Measurements from ENCODE around the gene WWOX.
A peak's percentile ranks its signal among the peaks of the same experiment; 100 is the strongest.
"Not testable (repeated sequence)": the region's sequence is repeated elsewhere in the genome, so short reads cannot be mapped to it uniquely, and the experiment has no call there.

Gene WWOX

DNA sequence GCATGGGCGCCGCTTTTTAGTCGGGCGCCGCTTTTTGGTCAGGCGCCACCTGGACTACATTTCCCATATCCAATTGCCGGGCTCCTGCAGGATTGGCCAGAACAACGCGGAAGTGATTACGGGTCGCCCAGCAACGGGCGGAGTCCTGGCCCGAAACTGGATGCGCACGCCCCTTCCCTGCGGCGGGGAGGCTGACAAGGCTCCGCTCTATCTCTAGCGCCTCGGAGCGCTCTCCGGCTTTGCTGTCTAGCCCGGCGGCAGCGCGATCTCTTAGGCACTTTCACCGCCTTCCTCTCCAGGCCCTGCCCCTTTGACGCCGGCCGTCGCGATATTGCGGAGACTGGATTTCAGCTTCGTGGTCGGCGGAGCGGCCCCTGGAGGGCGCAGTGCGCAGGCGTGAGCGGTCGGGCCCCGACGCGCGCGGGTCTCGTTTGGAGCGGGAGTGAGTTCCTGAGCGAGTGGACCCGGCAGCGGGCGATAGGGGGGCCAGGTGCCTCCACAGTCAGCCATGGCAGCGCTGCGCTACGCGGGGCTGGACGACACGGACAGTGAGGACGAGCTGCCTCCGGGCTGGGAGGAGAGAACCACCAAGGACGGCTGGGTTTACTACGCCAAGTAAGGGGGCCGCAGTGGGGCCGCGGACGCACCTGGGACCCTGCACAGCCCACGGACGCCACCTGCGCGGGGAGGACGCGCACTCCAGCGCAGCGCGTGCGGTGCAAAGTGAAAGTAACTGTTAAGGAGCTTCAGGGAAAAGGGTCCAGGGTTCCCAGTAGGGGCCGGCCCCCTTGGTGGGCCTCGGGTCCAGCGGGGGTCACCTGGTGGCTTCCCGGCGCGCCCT, at the start of gene WWOX:
Gene WWOX, plus strand, starts transcription at position 384 of the 841 bp plus-strand sequence.
- Histone ChIP-seq H3K4me3 (ENCODE audit: low read length) (peak within 1 kb of the TSS; percentile 88), H3K9me3 (replicated peaks; ENCODE audit: insufficient read depth, low read length) (no peaks in the 10 kb centered on the region), H3K27ac (ENCODE audit: low read length) (peak within 1 kb of the TSS; percentile 76; the same call in 1 of the 2 replicates), H2AFZ (ENCODE audit: low read length) (peak within 1 kb of the TSS; percentile 96), H3K4me1 (ENCODE audit: low read length) (no peaks in the 10 kb centered on the region), H3K27me3 (replicated peaks; ENCODE audit: insufficient read depth, low read length) (no peaks in the 10 kb centered on the region), H3K9ac (ENCODE audit: low read length) (peak within 1 kb of the TSS; percentile 83), H4K20me1 (ENCODE audit: insufficient read depth, low read length) (no peaks in the 10 kb centered on the region), H3K4me2 (ENCODE audit: low read depth, low read length) (peak within 1 kb of the TSS; percentile 79), H3K36me3 (replicated peaks; ENCODE audit: insufficient read depth, low read length) (no peaks in the 10 kb centered on the region), H3F3A (ENCODE audit: insufficient read depth, low read length) (no peaks in the 10 kb centered on the region), H3K79me2 (ENCODE audit: low read length) (no peaks in the 10 kb centered on the region), H3K9me2 (replicated peaks; ENCODE audit: insufficient read depth, low read length) (no peaks in the 10 kb centered on the region)
- no peak for TF ChIP-seq EZH2phosphoT487 (IDR thresholded peaks at IDR 0.05; ENCODE audit: low read length)
- no peak for TF ChIP-seq EZH2 (optimal IDR thresholded peaks at IDR 0.05; ENCODE audit: low read depth, low read length)
- TF ChIP-seq, protein P1, sequence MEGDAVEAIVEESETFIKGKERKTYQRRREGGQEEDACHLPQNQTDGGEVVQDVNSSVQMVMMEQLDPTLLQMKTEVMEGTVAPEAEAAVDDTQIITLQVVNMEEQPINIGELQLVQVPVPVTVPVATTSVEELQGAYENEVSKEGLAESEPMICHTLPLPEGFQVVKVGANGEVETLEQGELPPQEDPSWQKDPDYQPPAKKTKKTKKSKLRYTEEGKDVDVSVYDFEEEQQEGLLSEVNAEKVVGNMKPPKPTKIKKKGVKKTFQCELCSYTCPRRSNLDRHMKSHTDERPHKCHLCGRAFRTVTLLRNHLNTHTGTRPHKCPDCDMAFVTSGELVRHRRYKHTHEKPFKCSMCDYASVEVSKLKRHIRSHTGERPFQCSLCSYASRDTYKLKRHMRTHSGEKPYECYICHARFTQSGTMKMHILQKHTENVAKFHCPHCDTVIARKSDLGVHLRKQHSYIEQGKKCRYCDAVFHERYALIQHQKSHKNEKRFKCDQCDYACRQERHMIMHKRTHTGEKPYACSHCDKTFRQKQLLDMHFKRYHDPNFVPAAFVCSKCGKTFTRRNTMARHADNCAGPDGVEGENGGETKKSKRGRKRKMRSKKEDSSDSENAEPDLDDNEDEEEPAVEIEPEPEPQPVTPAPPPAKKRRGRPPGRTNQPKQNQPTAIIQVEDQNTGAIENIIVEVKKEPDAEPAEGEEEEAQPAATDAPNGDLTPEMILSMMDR (IDR thresholded peaks at IDR 0.05; ENCODE audit: low read length), result no peak
- peak; percentile 93 for DNase-seq

DNA sequence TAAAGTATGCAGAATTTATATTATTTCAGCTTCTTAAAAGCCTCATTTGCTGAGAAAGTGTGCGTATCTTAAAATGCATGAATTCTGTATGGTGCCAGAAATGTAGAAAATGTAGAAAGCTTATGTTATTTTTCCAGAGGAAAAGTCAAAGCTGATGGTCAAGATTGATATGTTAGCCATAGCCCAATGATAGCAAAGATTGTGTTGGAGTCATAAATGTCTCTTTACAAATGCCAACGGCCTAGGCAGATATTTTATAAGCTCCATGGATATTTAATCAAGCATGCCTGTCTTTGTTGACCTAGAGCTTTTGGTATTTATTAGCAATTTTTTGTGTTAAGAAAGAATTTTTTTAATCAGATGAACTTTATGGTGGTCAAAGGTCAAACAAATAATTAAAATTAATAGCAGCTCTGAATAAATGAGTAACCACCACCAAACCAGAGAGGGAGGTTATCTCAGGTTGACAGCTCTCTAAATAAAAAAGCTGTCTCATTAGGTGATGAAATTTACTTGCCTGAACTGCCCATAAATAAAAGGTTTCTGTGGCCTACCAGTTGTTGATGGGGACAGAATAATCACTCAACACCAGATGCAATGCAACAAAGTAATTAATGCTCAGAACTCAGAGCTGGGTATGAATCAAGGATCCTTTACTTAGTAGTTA, 48.6 kb upstream of the WWOX start:
- Histone ChIP-seq H3K79me2 (ENCODE audit: low read length) (no peaks in the 10 kb centered on the region), H3K4me1 (ENCODE audit: low read length) (no peaks in the 10 kb centered on the region), H4K20me1 (ENCODE audit: insufficient read depth, low read length) (no peaks in the 10 kb centered on the region), H3K9me2 (replicated peaks; ENCODE audit: insufficient read depth, low read length) (no peaks in the 10 kb centered on the region), H3K4me2 (ENCODE audit: low read depth, low read length) (no peak overlapping the region), H3K27me3 (replicated peaks; ENCODE audit: insufficient read depth, low read length) (no peaks in the 10 kb centered on the region), H3K4me3 (ENCODE audit: low read length) (no peak overlapping the region), H3K36me3 (replicated peaks; ENCODE audit: insufficient read depth, low read length) (no peaks in the 10 kb centered on the region), H3K27ac (ENCODE audit: low read length) (no peak overlapping the region), H3F3A (ENCODE audit: insufficient read depth, low read length) (no peaks in the 10 kb centered on the region), H2AFZ (ENCODE audit: low read length) (no peak overlapping the region), H3K9ac (ENCODE audit: low read length) (no peak overlapping the region), H3K9me3 (replicated peaks; ENCODE audit: insufficient read depth, low read length) (no peaks in the 10 kb centered on the region)
- TF ChIP-seq EZH2 (optimal IDR thresholded peaks at IDR 0.05; ENCODE audit: low read depth, low read length) (no peak), EZH2phosphoT487 (IDR thresholded peaks at IDR 0.05; ENCODE audit: low read length) (no peak)
- TF ChIP-seq, protein P1 (IDR thresholded peaks at IDR 0.05; ENCODE audit: low read length), result no peak
- no peak for DNase-seq

DNA sequence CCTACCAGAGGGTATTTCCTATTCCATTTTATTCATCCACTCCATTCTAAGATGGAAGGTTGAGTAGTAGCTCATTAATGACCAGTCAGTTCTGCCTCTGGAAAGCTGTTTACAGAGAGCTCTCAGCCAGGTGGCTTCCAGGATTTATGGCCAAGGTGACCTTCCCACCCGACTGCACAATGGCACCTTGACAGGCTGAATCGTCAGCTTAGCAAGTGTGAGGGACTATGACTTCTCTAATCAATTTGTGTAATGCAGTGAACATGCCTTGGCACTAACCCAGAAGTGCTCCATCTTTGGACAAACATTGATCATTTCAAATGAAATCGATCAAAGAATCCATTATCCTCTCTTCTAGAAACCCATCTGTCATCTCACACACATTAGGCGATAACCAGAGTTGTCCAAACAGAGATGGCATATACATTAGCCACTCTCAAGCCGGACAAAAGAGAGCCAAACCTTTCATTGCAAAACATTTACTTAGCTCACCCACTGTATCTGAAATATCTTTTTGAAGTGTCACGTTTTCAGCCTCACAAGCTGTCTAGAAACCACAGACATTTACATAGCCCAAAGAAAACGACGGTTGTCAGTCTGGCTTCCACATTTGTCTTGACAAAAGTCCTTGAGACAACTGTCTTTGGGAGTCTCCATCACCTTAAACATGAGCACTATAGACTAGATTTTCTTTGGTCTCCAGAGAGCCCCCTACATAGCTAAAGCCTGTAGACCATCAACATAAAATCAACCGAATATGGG, 41.5 kb upstream of the WWOX start:
- no peak overlapping the region for H3K4me3 ChIP-seq (ENCODE audit: low read length)
- H3K4me1 ChIP-seq (ENCODE audit: low read length), result no peaks in the 10 kb centered on the region
- no peaks in the 10 kb centered on the region for H3K79me2 ChIP-seq (ENCODE audit: low read length)
- DNase-seq, result no peak
- no peak overlapping the region for H3K4me2 ChIP-seq (ENCODE audit: low read depth, low read length)
- H4K20me1 ChIP-seq (ENCODE audit: insufficient read depth, low read length), result no peaks in the 10 kb centered on the region
- no peaks in the 10 kb centered on the region for H3K27me3 ChIP-seq (replicated peaks; ENCODE audit: insufficient read depth, low read length)
- no peaks in the 10 kb centered on the region for H3F3A ChIP-seq (ENCODE audit: insufficient read depth, low read length)
- no peak overlapping the region for H3K9ac ChIP-seq (ENCODE audit: low read length)
- no peak overlapping the region for H3K27ac ChIP-seq (ENCODE audit: low read length)
- H3K36me3 ChIP-seq (replicated peaks; ENCODE audit: insufficient read depth, low read length), result no peaks in the 10 kb centered on the region
- H2AFZ ChIP-seq (ENCODE audit: low read length), result no peak overlapping the region
- H3K9me2 ChIP-seq (replicated peaks; ENCODE audit: insufficient read depth, low read length), result no peaks in the 10 kb centered on the region
- H3K9me3 ChIP-seq (replicated peaks; ENCODE audit: insufficient read depth, low read length), result no peaks in the 10 kb centered on the region
- TF ChIP-seq EZH2 (optimal IDR thresholded peaks at IDR 0.05; ENCODE audit: low read depth, low read length), result no peak
- TF ChIP-seq, protein P1 (IDR thresholded peaks at IDR 0.05; ENCODE audit: low read length), result no peak
- no peak for TF ChIP-seq EZH2phosphoT487 (IDR thresholded peaks at IDR 0.05; ENCODE audit: low read length)

DNA sequence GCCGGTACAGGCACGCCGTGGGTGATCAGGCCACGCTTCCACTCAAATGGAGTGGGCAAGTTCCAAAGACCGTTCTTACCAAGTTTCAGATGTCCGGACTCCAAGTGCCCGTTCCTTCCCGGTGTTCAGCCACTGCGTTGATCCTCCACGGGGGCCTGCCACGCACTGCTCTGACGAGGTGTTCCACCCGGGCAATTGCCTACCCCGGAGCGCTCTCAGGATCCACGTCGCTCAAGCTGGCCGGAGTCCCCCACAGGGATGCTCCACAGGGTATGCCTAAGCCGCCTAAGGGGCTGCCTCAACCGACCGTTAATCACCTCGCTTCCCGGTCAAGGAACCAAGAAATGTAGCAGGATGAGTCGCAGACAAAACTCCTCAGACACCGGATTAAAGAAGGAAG, 39.6 kb upstream of the WWOX start:
- H3K9me2 ChIP-seq (replicated peaks; ENCODE audit: insufficient read depth, low read length); DNase-seq; H2AFZ ChIP-seq (ENCODE audit: low read length): not testable (repeated sequence)

More for the DNA sequence above, 39.6 kb upstream of the WWOX start:
- H3F3A ChIP-seq (ENCODE audit: insufficient read depth, low read length); H3K79me2 ChIP-seq (ENCODE audit: low read length); H4K20me1 ChIP-seq (ENCODE audit: insufficient read depth, low read length); H3K9me3 ChIP-seq (replicated peaks; ENCODE audit: insufficient read depth, low read length); H3K4me3 ChIP-seq (ENCODE audit: low read length); H3K27ac ChIP-seq (ENCODE audit: low read length); H3K4me2 ChIP-seq (ENCODE audit: low read depth, low read length); H3K27me3 ChIP-seq (replicated peaks; ENCODE audit: insufficient read depth, low read length); H3K4me1 ChIP-seq (ENCODE audit: low read length); H3K36me3 ChIP-seq (replicated peaks; ENCODE audit: insufficient read depth, low read length); H3K9ac ChIP-seq (ENCODE audit: low read length): not testable (repeated sequence)

All from MM.1S (cell line).